Fibroblast of lung (primary cell): Measurements from ENCODE around the gene KLRG1. TPM values are rescaled to one million over a fixed set of nuclear protein-coding genes. Genes with fewer than 3 reads are reported as not detected.

ENCODE experiments used
- DNase-seq, 2 donors: peaks; one replicate each; pipeline versions ENCODE4 v3.0.0 to v3.0.0-alpha.2; 2010; ENCODE audit warnings: low read depth in 2 of 2
- H2AFZ ChIP-seq: 2 replicates; pipeline ENCODE4 v1.5.1; 2012; ENCODE audit warnings: low read length, control low read depth, inconsistent platforms
- H3K27ac ChIP-seq: 2 replicates; pipeline ENCODE4 v1.5.1; 2011; ENCODE audit warnings: low read length, control low read depth; ENCODE audit not compliant: insufficient read depth
- H3K27me3 ChIP-seq: 2 replicates; pipeline ENCODE4 v1.5.1; 2011; ENCODE audit warnings: mild to moderate bottlenecking, low read length; ENCODE audit not compliant: control insufficient read depth, insufficient read depth
- H3K36me3 ChIP-seq: 2 replicates; pipeline ENCODE4 v1.5.1; 2011; ENCODE audit warnings: low read length; ENCODE audit not compliant: control insufficient read depth, insufficient read depth
- H3K4me1 ChIP-seq: 2 replicates; pipeline ENCODE4 v1.5.1; 2011; ENCODE audit warnings: low read length; ENCODE audit not compliant: control insufficient read depth, insufficient read depth; ENCODE audit errors: extremely low read depth
- H3K4me2 ChIP-seq: 2 replicates; pipeline ENCODE4 v1.5.1; 2011; ENCODE audit warnings: low read length, control low read depth; ENCODE audit not compliant: insufficient read depth; ENCODE audit errors: extremely low read depth
- H3K4me3 ChIP-seq, 4 experiments: fragments of 200-600 bp in 1 of 4; sonication (generic) in 1 of 4; replicated peaks in 1 of 4; 2 replicates each; pipeline ENCODE4 v1.5.1; 2011 to 2016; ENCODE audit warnings: low read length in 4 of 4, low read depth in 3 of 4, mild to moderate bottlenecking in 3 of 4, control low read depth in 2 of 4, inconsistent platforms in 1 of 4, mixed read lengths in 1 of 4; ENCODE audit not compliant: insufficient read depth in 1 of 4; ENCODE audit errors: control extremely low read depth in 1 of 4
- H3K79me2 ChIP-seq: 2 replicates; pipeline ENCODE4 v1.5.1; 2012; ENCODE audit warnings: mild to moderate bottlenecking, low read length, inconsistent platforms; ENCODE audit not compliant: control insufficient read depth, insufficient read depth
- H3K9ac ChIP-seq: 2 replicates; pipeline ENCODE4 v1.5.1; 2011; ENCODE audit warnings: mild to moderate bottlenecking, low read length, control low read depth; ENCODE audit not compliant: insufficient read depth
- H3K9me3 ChIP-seq: 2 replicates; pipeline ENCODE4 v1.5.1; 2012; ENCODE audit warnings: low read depth, low read length; ENCODE audit not compliant: control insufficient read depth, insufficient read depth
- H4K20me1 ChIP-seq: 2 replicates; pipeline ENCODE4 v1.5.1; 2011; ENCODE audit warnings: low read length; ENCODE audit not compliant: control insufficient read depth, insufficient read depth; ENCODE audit errors: extremely low read depth
- EZH2 ChIP-seq: IDR thresholded peaks from 2 replicates; pipeline ENCODE4 v1.5.1; 2012; ENCODE audit warnings: low read length, control low read depth, mild to moderate bottlenecking; ENCODE audit errors: missing control alignments
- polyA plus RNA-seq, 2 donors: library from polyadenylated mRNA; depleted of rRNA in 1 of 2; stranded (reverse) in 1 of 2; unstranded in 1 of 2; fragments of >200 nt; gene quantifications; 2 replicates each; pipeline ENCODE4 v1.2.1, GENCODE V29; 2011 to 2012; ENCODE audit warnings: missing spikeins in 1 of 2
- total RNA-seq: library from RNA; depleted of rRNA; stranded (reverse); fragments of >200 nt; gene quantifications from 2 replicates; pipeline ENCODE4 v1.2.1, GENCODE V29; 2014
- TF ChIP-seq, protein P1 (sequence below), 2 donors: IDR thresholded peaks in 1 of 2; conservative IDR thresholded peaks in 1 of 2; 1 replicate in 1 of 2; 2 replicates in 1 of 2; pipeline ENCODE4 v1.5.1; 2011 to 2012; ENCODE audit warnings: low read length in 2 of 2, control low read depth in 1 of 2, inconsistent platforms in 1 of 2, low read depth in 1 of 2, mild to moderate bottlenecking in 1 of 2

Gene KLRG1
- total and polyA plus RNA-seq, 2 donors (not counting 1 experiment from before 2014, with no cell fraction given), result 1.0 to 1.8 TPM

DNA sequence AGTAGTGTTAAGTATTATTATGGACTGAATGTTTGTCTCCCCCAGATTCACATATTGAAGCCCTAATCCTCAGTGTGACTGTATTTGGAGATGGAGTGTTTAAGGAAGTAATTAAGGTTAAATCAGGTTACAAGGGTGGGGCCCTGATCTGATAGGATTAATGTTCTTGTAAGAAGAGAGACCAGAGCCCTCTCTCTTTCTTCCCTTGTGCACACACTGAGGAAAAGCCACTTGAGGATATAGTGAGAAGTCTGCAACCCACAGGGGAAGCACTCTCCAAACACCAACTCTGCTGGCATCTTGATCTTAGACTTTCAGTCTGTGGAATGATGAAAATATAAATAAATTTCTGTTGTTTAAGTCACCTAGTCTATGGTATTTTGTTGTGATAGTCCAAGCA is 2.2 kb upstream of the KLRG1 start:
- DNase-seq, result no peak
- H3K4me2 ChIP-seq, result no peak overlapping the region
- no peak for TF ChIP-seq EZH2
- TF ChIP-seq, protein P1, sequence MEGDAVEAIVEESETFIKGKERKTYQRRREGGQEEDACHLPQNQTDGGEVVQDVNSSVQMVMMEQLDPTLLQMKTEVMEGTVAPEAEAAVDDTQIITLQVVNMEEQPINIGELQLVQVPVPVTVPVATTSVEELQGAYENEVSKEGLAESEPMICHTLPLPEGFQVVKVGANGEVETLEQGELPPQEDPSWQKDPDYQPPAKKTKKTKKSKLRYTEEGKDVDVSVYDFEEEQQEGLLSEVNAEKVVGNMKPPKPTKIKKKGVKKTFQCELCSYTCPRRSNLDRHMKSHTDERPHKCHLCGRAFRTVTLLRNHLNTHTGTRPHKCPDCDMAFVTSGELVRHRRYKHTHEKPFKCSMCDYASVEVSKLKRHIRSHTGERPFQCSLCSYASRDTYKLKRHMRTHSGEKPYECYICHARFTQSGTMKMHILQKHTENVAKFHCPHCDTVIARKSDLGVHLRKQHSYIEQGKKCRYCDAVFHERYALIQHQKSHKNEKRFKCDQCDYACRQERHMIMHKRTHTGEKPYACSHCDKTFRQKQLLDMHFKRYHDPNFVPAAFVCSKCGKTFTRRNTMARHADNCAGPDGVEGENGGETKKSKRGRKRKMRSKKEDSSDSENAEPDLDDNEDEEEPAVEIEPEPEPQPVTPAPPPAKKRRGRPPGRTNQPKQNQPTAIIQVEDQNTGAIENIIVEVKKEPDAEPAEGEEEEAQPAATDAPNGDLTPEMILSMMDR (conservative IDR thresholded peaks at IDR 0.05 in 1 of 2, IDR thresholded peaks at IDR 0.05 in 1 of 2; ENCODE audit: low read depth in 1 of 2, low read length in 2 of 2), result no peak

DNA sequence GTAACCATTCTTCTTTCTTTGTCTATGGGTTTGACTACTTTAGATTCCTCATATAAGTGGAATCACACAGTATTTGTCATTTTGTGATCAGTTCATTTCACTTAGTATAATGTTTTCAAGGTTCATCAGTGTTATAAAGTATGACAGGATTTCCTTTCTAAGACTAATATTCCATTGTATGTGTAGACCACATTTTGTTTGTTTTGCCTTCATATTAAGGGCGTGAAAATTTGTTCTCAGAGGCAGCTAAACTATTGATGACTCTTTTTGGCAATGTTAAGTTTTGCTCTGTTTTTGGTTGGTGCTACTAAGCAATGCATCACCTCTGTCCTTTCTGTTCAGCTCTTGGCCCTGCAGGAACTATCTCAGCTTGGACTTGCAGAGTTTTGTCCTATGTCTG is 1.7 kb upstream of the KLRG1 start:
- H3K27ac ChIP-seq, result no peak overlapping the region
- TF ChIP-seq EZH2, result no peak
- TF ChIP-seq, protein P1 (conservative IDR thresholded peaks at IDR 0.05 in 1 of 2, IDR thresholded peaks at IDR 0.05 in 1 of 2; ENCODE audit: low read depth in 1 of 2, low read length in 2 of 2), result no peak
- no peak overlapping the region for H3K9ac ChIP-seq
- no peaks in the 10 kb centered on the region for H4K20me1 ChIP-seq
- H3K4me2 ChIP-seq, result no peak overlapping the region
- no peak overlapping the region for H2AFZ ChIP-seq
- no peaks in the 10 kb centered on the region for H3K79me2 ChIP-seq
- H3K27me3 ChIP-seq, result no peaks in the 10 kb centered on the region
- no peaks in the 10 kb centered on the region for H3K9me3 ChIP-seq
- H3K4me3 ChIP-seq, result no peak overlapping the region
- no peaks in the 10 kb centered on the region for H3K36me3 ChIP-seq
- H3K4me1 ChIP-seq, result no peaks in the 10 kb centered on the region
- no peak for DNase-seq

More for the DNA sequence above, 2.2 kb upstream of the KLRG1 start:
- Histone ChIP-seq H4K20me1 (no peaks in the 10 kb centered on the region), H2AFZ (no peak overlapping the region), H3K79me2 (no peaks in the 10 kb centered on the region), H3K9me3 (no peaks in the 10 kb centered on the region), H3K9ac (no peak overlapping the region), H3K4me1 (no peaks in the 10 kb centered on the region), H3K27me3 (no peaks in the 10 kb centered on the region), H3K27ac (no peak overlapping the region), H3K4me3 (no peak overlapping the region), H3K36me3 (no peaks in the 10 kb centered on the region)

DNA sequence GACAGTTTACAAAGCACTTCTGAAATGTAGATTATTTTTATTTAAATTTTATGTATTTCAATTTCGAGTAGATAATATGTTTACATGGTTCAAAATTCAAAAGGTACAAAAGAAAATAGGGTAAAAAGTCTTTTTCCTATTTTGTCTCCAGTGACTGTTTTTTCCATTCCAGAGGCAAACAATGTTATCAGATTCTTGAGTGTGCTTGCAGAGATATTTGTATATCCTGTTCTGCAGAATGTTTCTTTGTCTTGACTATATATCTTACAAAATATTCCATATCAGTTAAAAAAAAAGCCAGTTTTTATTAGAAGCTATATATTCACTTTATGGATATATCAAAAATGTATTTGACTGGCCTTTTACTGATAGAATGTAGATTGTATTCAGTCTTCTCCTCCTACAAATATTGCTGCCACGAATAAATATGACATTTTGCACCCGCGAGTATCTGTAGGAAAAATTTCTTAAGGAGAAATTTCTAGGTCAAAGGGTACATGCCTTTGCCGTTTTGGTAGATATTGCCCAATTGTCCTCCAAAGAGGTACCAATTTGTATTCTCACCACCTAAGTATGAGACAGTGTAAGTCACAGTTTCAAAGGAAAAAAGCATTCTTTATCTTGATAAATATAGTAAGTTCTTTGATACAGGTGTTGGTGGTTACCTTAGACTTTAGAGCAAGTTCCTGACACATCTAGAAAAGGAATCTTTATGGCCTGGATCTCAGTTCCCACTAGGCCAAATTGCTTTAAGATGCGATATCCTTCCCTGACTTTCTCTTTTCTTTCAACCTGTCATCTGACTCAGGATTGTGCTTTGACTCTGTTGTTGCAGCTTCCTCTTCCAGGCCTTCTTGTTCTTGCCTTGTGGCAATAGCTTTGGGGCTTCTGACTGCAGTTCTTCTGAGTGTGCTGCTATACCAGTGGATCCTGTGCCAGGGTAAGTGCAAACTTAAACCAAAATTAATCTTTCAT is 2.3 kb downstream of the KLRG1 start:
- Histone ChIP-seq H3K27me3 (no peaks in the 10 kb centered on the region), H3K4me3 (no peak overlapping the region), H3K4me2 (no peak overlapping the region), H3K27ac (no peak overlapping the region), H3K9me3 (no peaks in the 10 kb centered on the region), H2AFZ (no peak overlapping the region), H3K36me3 (no peaks in the 10 kb centered on the region), H4K20me1 (no peaks in the 10 kb centered on the region), H3K4me1 (no peaks in the 10 kb centered on the region), H3K79me2 (no peaks in the 10 kb centered on the region), H3K9ac (no peak overlapping the region)
- DNase-seq, result no peak
- TF ChIP-seq, protein P1 (conservative IDR thresholded peaks at IDR 0.05 in 1 of 2, IDR thresholded peaks at IDR 0.05 in 1 of 2; ENCODE audit: low read depth in 1 of 2, low read length in 2 of 2), result no peak
- TF ChIP-seq EZH2, result no peak
